Measurements from ENCODE around the gene STRA6.

DNA sequence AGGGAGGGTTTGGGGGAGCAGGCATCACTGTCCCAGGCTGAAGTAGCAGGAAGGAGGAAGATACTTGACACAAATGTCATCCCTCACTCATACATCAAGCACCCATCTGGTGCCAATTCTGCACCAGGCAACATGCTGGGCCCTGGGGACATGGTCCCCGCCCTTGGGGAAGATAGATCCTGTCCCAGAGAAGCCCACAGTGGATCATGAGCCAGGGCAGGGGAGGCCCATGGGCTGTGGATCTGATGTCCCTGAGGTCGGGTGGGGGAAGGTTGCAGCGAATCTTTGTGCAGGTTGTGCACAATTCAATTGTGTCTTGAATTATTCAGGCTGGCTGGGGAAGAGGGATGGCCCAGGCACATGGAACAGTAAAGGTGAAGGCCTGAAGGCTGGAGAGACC is 27.1 kb upstream of the STRA6 start:
- TF ChIP-seq POLR2A (IDR thresholded peaks at IDR 0.05; ENCODE audit: borderline replicate concordance, extremely low read depth, insufficient read depth, insufficient read length) (no peak), RAD21 (IDR thresholded peaks at IDR 0.05; ENCODE audit: low read depth) (no peak), CTCF (IDR thresholded peaks at IDR 0.05 in 2 of 3, conservative IDR thresholded peaks at IDR 0.05 in 1 of 3; ENCODE audit: borderline replicate concordance in 1 of 3, insufficient read depth in 1 of 3, low read depth in 2 of 3, low read length in 2 of 3) (no peak), SRF (IDR thresholded peaks at IDR 0.05; ENCODE audit: low read depth) (no peak), EZH2phosphoT487 (IDR thresholded peaks at IDR 0.05; ENCODE audit: borderline replicate concordance) (no peak)

All from HCT116 (cell line).